Suprapubic skin (tissue), 3 donors: ENCODE results near the gene DCST1.

ENCODE experiments used
- EP300 ChIP-seq: sonication (generic); formaldehyde crosslinking; IDR thresholded peaks from one replicate; pipeline ENCODE4 v1.6.1; 2017; ENCODE audit warnings: antibody characterized with exemption
- POLR2A ChIP-seq, 2 donors: fragments of 450-650 bp; IDR thresholded peaks; one replicate each; pipeline ENCODE4 v1.6.1; 2017; ENCODE audit warnings: antibody characterized with exemption in 2 of 2, mild to moderate bottlenecking in 2 of 2, moderate library complexity in 2 of 2
- TF ChIP-seq, protein P1 (sequence below), 2 donors: fragments of 200-600 bp in 1 of 2; fragments of 450-650 bp in 1 of 2; sonication (generic) in 1 of 2; IDR thresholded peaks; one replicate each; pipeline ENCODE4 v1.5.1; 2016 to 2019; ENCODE audit warnings: antibody characterized with exemption in 2 of 2, mild to moderate bottlenecking in 1 of 2, moderate library complexity in 1 of 2

DNA sequence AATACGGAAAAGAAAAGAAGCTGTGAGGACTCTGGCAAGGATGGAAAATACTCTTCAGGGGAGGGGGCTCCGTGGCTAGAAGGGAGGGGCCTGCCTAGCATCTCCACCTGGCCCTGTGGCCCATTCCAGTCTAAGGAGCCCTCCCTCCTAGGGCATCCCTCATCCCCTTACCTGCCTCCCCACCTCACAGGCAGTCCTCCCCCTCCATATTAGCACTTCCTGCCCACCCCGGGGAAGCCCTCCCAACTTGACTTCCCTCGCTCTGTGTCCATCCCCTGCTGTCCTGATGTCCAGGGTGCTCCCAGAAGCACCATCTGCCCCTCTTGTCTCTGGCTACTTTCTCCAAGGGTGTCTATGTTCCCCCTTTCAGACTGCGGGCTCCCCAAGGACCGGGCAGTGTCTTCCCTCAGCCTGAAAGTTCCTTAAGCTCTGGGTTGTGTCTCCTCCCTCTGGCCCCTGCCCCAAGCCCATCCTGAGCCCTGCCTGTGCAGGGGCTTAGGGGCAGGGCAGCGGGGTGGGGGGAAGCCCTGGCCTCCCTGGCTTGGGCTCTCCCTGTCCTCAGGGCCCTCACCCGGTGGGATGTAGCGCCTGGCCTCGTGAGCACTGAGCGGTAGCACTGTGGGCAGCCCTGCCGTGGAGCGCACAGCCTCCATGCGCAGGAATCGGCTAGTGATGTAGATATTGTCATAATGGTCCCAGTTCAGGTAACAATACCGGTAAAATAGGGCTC is 3.9 kb upstream of the DCST1 start:
- TF ChIP-seq POLR2A (IDR thresholded peaks at IDR 0.05) = no peak
- no peak for TF ChIP-seq EP300
- TF ChIP-seq, protein P1, sequence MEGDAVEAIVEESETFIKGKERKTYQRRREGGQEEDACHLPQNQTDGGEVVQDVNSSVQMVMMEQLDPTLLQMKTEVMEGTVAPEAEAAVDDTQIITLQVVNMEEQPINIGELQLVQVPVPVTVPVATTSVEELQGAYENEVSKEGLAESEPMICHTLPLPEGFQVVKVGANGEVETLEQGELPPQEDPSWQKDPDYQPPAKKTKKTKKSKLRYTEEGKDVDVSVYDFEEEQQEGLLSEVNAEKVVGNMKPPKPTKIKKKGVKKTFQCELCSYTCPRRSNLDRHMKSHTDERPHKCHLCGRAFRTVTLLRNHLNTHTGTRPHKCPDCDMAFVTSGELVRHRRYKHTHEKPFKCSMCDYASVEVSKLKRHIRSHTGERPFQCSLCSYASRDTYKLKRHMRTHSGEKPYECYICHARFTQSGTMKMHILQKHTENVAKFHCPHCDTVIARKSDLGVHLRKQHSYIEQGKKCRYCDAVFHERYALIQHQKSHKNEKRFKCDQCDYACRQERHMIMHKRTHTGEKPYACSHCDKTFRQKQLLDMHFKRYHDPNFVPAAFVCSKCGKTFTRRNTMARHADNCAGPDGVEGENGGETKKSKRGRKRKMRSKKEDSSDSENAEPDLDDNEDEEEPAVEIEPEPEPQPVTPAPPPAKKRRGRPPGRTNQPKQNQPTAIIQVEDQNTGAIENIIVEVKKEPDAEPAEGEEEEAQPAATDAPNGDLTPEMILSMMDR (IDR thresholded peaks at IDR 0.05) = no peak
